AG09309 (cell line): ENCODE results near the gene UNC13A.

Source experiments
- DNase-seq: peaks from one replicate; pipeline ENCODE4 v3.0.0-alpha.2; 2010; ENCODE audit warnings: low read depth
- H3K4me3 ChIP-seq: 2 replicates; pipeline ENCODE4 v1.5.1; 2011; ENCODE audit warnings: mild to moderate bottlenecking, low read depth, low read length, moderate library complexity; ENCODE audit not compliant: control insufficient read depth
- TF ChIP-seq, protein P1 (sequence below): IDR thresholded peaks from 2 replicates; pipeline ENCODE4 v1.5.1; 2011; ENCODE audit warnings: mild to moderate bottlenecking, low read depth, low read length, inconsistent platforms; ENCODE audit not compliant: insufficient read depth, control insufficient read depth; ENCODE audit errors: missing control alignments

The UNC13A gene

DNA sequence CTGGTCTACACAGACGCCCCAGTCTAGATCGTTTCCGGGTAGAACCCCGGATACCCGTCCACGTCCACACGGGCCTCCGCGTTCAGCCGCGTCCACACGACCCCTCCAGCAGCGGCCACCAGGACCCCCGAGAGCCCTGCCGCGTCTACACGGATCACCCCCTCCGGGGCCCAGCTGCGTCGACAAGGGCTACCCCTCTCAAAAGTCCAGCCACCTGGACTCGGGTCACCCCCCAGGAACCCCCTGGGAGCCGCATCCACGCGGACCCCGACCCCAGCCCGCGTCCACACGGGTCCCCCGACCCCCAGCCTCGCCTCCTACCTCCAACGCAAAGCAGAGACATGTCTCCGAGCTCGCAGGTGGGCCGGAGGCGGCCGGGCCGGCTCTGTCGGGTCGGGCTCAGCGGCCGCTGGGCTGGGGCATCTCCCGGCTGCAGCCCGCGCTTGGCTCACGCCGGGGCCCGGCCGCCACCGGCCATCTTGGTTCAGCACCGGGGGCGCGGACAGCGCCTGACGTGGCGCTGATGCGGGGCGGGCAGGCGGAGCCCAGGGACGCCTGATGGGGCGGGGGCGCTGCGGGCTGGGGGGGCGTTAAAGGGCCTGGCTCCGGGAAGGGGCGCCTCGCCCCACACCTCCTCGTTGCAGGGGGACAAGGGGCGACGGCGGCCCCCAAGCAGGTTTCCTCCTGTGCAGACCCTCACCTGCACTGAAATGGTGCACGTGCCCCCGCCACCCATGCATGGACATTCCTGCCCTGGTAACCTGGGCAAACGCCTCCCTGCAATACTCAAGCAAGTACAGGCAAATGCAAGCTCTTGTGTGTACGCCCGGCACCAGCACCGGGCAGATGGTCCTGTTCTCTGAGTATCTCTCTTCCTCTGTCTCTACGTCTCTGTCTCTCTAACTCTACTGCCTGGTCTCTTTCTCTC, at the start of gene UNC13A:
Gene UNC13A (minus strand): TSS at position 498 of the 928 bp plus-strand sequence. CDS start 155 bp downstream, at position 343.
- DNase-seq: no peak
- TF ChIP-seq, protein P1, sequence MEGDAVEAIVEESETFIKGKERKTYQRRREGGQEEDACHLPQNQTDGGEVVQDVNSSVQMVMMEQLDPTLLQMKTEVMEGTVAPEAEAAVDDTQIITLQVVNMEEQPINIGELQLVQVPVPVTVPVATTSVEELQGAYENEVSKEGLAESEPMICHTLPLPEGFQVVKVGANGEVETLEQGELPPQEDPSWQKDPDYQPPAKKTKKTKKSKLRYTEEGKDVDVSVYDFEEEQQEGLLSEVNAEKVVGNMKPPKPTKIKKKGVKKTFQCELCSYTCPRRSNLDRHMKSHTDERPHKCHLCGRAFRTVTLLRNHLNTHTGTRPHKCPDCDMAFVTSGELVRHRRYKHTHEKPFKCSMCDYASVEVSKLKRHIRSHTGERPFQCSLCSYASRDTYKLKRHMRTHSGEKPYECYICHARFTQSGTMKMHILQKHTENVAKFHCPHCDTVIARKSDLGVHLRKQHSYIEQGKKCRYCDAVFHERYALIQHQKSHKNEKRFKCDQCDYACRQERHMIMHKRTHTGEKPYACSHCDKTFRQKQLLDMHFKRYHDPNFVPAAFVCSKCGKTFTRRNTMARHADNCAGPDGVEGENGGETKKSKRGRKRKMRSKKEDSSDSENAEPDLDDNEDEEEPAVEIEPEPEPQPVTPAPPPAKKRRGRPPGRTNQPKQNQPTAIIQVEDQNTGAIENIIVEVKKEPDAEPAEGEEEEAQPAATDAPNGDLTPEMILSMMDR: no peak
- H3K4me3 ChIP-seq: peak within 1 kb of the TSS; percentile 40

DNA sequence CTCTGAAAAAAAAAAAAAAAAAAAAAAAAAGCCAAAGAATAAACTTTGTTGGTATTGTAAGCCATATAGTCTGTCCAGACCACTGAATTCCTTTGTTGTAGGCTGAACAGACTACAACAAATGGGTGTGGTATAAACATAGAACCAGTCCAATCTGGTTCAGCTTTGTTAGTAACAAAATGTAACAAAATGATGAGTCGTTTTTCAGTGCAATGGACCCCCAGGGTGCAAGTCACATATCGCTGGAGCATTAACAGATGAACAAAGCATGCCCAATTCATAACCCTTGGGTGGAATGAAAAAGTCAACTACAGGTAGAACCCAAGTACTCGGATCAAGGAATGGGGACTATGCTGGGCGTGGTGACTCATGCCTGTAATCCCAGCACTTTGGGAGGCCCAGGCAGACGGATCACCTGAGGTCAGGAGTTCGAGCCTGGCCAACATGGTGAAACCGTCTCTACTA, 49.6 kb upstream of the UNC13A start:
- DNase-seq: no peak
- no peak overlapping the region for H3K4me3 ChIP-seq
- TF ChIP-seq, protein P1: no peak

DNA sequence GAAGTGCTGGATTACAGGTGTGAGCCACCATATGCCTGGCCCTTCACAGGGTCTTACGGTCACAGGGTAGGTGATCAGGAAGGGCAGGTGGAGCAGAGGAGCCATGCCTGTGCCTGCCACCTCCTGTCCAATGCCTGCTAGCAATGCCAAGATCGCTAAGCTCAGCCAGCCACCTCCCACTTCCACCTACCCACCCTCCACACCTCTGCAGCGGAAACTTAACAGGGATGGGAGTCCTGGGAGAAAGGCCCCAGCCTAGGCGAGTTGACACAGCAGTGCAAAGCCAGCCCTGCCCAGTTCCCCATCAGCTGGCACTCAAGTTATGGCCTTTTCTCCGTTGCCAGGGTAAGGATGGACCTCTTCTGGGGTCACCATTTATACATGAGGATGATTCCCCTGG, 47.3 kb upstream of the UNC13A start:
- TF ChIP-seq, protein P1: no peak
- no peak overlapping the region for H3K4me3 ChIP-seq
- no peak for DNase-seq

DNA sequence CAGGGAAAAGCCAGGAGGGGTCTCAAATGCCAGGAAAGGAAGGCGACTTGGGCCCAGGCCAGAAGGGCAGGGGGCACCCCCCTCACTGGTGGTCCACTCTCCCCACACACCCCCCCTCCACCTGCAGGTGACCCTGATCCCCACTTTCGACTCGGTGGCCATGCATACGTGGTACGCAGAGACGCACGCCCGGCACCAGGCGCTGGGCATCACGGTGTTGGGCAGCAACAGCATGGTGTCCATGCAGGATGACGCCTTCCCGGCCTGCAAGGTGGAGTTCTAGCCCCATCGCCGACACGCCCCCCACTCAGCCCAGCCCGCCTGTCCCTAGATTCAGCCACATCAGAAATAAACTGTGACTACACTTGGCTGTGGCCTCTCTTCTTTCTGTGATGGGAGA, 46.0 kb upstream of the UNC13A start:
- H3K4me3 ChIP-seq: no peak overlapping the region
- TF ChIP-seq, protein P1: no peak
- DNase-seq: no peak

DNA sequence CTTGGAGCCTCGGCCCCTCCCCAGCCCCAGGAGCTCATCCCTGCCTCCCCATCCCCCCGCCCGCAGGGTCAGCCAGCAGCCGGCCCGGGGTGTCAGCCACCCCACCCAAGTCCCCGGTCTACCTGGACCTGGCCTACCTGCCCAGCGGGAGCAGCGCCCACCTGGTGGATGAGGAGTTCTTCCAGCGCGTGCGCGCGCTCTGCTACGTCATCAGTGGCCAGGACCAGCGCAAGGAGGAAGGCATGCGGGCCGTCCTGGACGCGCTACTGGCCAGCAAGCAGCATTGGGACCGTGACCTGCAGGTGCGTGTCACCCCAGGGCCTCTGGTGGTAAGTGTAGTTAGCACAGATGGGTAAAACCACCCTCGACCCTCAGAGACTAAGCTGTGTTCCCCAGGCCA, 45.0 kb upstream of the UNC13A start:
- TF ChIP-seq, protein P1: no peak
- no peak for DNase-seq
- H3K4me3 ChIP-seq: no peak overlapping the region

DNA sequence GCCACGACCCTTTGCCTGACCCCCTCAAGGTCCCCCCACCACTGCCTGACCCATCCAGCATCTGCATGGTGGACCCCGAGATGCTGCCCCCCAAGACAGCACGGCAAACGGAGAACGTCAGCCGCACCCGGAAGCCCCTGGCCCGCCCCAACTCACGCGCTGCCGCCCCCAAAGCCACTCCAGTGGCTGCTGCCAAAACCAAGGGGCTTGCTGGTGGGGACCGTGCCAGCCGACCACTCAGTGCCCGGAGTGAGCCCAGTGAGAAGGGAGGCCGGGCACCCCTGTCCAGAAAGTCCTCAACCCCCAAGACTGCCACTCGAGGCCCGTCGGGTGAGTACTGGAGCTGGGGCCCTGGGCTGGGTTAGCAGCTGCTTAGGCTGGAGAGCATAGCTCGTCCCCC, 39.7 kb upstream of the UNC13A start:
- TF ChIP-seq, protein P1: no peak
- no peak for DNase-seq
- H3K4me3 ChIP-seq: no peak overlapping the region
